WTC11 (cell line): Measurements from ENCODE around the gene GFM2. TPM values are rescaled to one million over a fixed set of nuclear protein-coding genes. Genes with fewer than 3 reads are reported as not detected.
A peak's percentile ranks its signal among the peaks of the same experiment; 100 is the strongest.

Source experiments
- ATAC-seq: fragments of 200-7000 bp; cut with Tn5 transposase; 2 replicates; pipeline ENCODE4 v1.10.0; 2021; ENCODE audit warnings: mild to moderate bottlenecking, moderate library complexity
- CTCF ChIA-PET: fragments of 300-600 bp; sonication (Branson Sonifier 250); formaldehyde crosslinking; loops from one replicate; lab custom pipeline; 2021; ENCODE audit warnings: antibody characterized with exemption; lab: Charles Lee
- POLR2A ChIA-PET: fragments of 350-600 bp; sonication (Branson Sonifier 250); formaldehyde crosslinking; loops from one replicate; lab custom pipeline; 2021; ENCODE audit warnings: antibody characterized with exemption; lab: Charles Lee
- DNase-seq: peaks from one replicate; pipeline ENCODE4 v3.0.0; 2021; ENCODE audit warnings: low spot score
- H3K27ac Mint-ChIP-seq: 2 replicates; pipeline ENCODE4 v1.8.0; 2021; ENCODE audit warnings: mixed read lengths
- H3K27me3 Mint-ChIP-seq: 2 replicates; pipeline ENCODE4 v1.8.0; 2021; ENCODE audit warnings: low read depth, mild to moderate bottlenecking, moderate library complexity, mixed read lengths
- H3K36me3 Mint-ChIP-seq: 2 replicates; pipeline ENCODE4 v1.8.0; 2021; ENCODE audit warnings: mixed read lengths
- H3K4me1 Mint-ChIP-seq: 2 replicates; pipeline ENCODE4 v1.8.0; 2022; ENCODE audit warnings: mixed read lengths
- H3K4me3 Mint-ChIP-seq: 2 replicates; pipeline ENCODE4 v1.8.0; 2021; ENCODE audit warnings: mild to moderate bottlenecking, moderate library complexity, mixed read lengths
- H3K9me3 Mint-ChIP-seq: 2 replicates; pipeline ENCODE4 v1.8.0; 2021; ENCODE audit warnings: mixed read lengths
- ARID4B ChIP-seq: sonication (generic); formaldehyde crosslinking; IDR thresholded peaks from 2 replicates; pipeline ENCODE4 v1.8.0; 2023; ENCODE audit warnings: missing genetic modification reagents, mild to moderate bottlenecking, borderline replicate concordance
- ATF1 ChIP-seq: sonication (generic); formaldehyde crosslinking; IDR thresholded peaks from 2 replicates; pipeline ENCODE4 v1.8.1; 2023; ENCODE audit warnings: mild to moderate bottlenecking, moderate library complexity, missing genetic modification reagents
- CDX4 ChIP-seq: fragments of 250-450 bp; sonication (Bioruptor Pico); IDR thresholded peaks from 2 replicates; pipeline ENCODE4 v1.9.0; 2021; ENCODE audit warnings: moderate library complexity, mild to moderate bottlenecking, inconsistent platforms, borderline replicate concordance
- E2F1 ChIP-seq: sonication (generic); formaldehyde crosslinking; IDR thresholded peaks from 2 replicates; pipeline ENCODE4 v1.8.0; 2022; ENCODE audit warnings: mild to moderate bottlenecking, missing genetic modification reagents
- FOXP1 ChIP-seq: sonication (generic); formaldehyde crosslinking; IDR thresholded peaks from 2 replicates; pipeline ENCODE4 v1.8.0; 2022; ENCODE audit warnings: missing genetic modification reagents, mild to moderate bottlenecking, moderate library complexity, borderline replicate concordance
- KAT7 ChIP-seq: sonication (generic); formaldehyde crosslinking; IDR thresholded peaks from 2 replicates; pipeline ENCODE4 v1.8.1; 2023; ENCODE audit warnings: missing genetic modification reagents, mild to moderate bottlenecking, borderline replicate concordance
- NR2C2 ChIP-seq: sonication (generic); formaldehyde crosslinking; IDR thresholded peaks from 2 replicates; pipeline ENCODE4 v1.8.0; 2022; ENCODE audit warnings: mild to moderate bottlenecking, missing genetic modification reagents
- NR3C1 ChIP-seq: sonication (generic); formaldehyde crosslinking; conservative IDR thresholded peaks from 2 replicates; pipeline ENCODE4 v1.8.1; 2023; ENCODE audit warnings: low read depth, mild to moderate bottlenecking, missing genetic modification reagents
- PRRX2 ChIP-seq: fragments of 250-450 bp; sonication (Bioruptor Pico); IDR thresholded peaks from 2 replicates; pipeline ENCODE4 v1.8.0; 2021; ENCODE audit warnings: mild to moderate bottlenecking
- RELA ChIP-seq: sonication (generic); formaldehyde crosslinking; IDR thresholded peaks from 2 replicates; pipeline ENCODE4 v1.8.1; 2022; ENCODE audit warnings: missing genetic modification reagents, mild to moderate bottlenecking, borderline replicate concordance
- SMAD4 ChIP-seq: sonication (generic); formaldehyde crosslinking; IDR thresholded peaks from 2 replicates; pipeline ENCODE4 v1.8.0; 2022; ENCODE audit warnings: mild to moderate bottlenecking, missing genetic modification reagents
- SOX15 ChIP-seq: fragments of 250-450 bp; sonication (Bioruptor Pico); IDR thresholded peaks from 2 replicates; pipeline ENCODE4 v1.9.0; 2021; ENCODE audit warnings: mild to moderate bottlenecking
- ZNF512 ChIP-seq: sonication (generic); formaldehyde crosslinking; IDR thresholded peaks from 2 replicates; pipeline ENCODE4 v1.8.1; 2022; ENCODE audit warnings: missing genetic modification reagents, borderline replicate concordance
- total RNA-seq: library from RNA; stranded (reverse); gene quantifications from 3 replicates; pipeline ENCODE4 v1.2.3, GENCODE V29; 2021
- TF ChIP-seq, protein P1 (sequence below): sonication (generic); formaldehyde crosslinking; conservative IDR thresholded peaks from 2 replicates; pipeline ENCODE4 v1.8.1; 2022; ENCODE audit warnings: mild to moderate bottlenecking, missing genetic modification reagents
- TF ChIP-seq, protein P2 (sequence below): sonication (generic); formaldehyde crosslinking; IDR thresholded peaks from 2 replicates; pipeline ENCODE4 v1.8.0; 2022; ENCODE audit warnings: mild to moderate bottlenecking, missing genetic modification reagents
- TF ChIP-seq, protein P3 (sequence below): sonication (generic); formaldehyde crosslinking; IDR thresholded peaks from 2 replicates; pipeline ENCODE4 v1.8.0; 2022; ENCODE audit warnings: mild to moderate bottlenecking, missing genetic modification reagents
- TF ChIP-seq, protein P4 (sequence below): sonication (generic); formaldehyde crosslinking; conservative IDR thresholded peaks from 2 replicates; pipeline ENCODE4 v1.8.1; 2023; ENCODE audit warnings: mild to moderate bottlenecking, low read depth, missing genetic modification reagents, moderate library complexity
- TF ChIP-seq, protein P5 (sequence below): fragments of 200-600 bp; IDR thresholded peaks from 2 replicates; pipeline ENCODE4 v1.8.0; 2022; ENCODE audit warnings: antibody characterized with exemption
- TF ChIP-seq, protein P6 (sequence below): fragments of 250-450 bp; sonication (Bioruptor Pico); IDR thresholded peaks from 2 replicates; pipeline ENCODE4 v1.9.0; 2021; ENCODE audit warnings: mild to moderate bottlenecking

The GFM2 gene
- total RNA-seq, 1 experiment from 2014 or later: 31.6 TPM

DNA sequence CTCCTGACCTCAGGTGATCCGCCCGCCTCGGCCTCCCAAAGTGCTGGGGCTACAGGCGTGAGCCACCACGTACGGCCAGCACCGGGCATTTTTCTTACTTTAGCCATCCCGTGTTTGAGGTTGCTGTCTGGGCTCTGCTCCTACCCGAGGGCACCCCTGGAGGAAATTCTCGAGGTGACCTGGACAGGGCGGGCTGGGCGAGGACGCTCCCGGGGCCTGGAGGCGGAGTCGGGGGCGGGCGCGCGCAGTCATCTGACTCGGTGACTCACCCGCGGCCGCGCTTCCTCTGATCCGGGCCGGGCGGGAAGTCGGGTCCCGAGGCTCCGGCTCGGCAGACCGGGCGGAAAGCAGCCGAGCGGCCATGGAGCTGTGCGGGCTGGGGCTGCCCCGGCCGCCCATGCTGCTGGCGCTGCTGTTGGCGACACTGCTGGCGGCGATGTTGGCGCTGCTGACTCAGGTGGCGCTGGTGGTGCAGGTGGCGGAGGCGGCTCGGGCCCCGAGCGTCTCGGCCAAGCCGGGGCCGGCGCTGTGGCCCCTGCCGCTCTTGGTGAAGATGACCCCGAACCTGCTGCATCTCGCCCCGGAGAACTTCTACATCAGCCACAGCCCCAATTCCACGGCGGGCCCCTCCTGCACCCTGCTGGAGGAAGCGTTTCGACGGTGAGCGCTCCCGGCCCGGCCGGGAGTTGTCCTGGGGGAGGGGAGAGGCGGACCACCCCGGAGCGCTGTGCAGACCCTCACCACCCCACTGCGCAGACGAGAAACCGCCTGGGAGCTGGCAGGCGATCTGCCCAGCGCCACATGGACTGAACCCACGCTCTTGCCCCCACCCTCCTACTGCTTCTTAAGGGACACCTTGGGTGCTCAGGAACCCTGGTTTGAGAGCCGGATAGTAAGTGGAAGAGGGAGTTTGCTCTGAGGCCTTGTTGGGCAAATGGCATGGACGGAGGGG lies 81.7 kb downstream of the GFM2 start, which contains the start of gene HEXB:
TSS of gene HEXB (plus strand) at position 334 of the 952 bp plus-strand sequence. CDS start at position 362, 28 bp downstream.
- peak; percentile 93 for ATAC-seq
- Mint-ChIP-seq H3K9me3 (0 out of 2 replicates have a peak, but pooled peaks cover 3% of the 10 kb centered on the region), H3K36me3 (peaks cover 9% of the 10 kb centered on the region), H3K27me3 (peaks cover 2% of the 10 kb centered on the region; the same call in 1 of the 2 replicates), H3K4me1 (peaks cover 16% of the 10 kb centered on the region), H3K4me3 (peak within 1 kb of the TSS; percentile 73), H3K27ac (no peak within 1 kb of the TSS)
- ChIA-PET POLR2A (no interaction called here), CTCF (interaction anchor here (0.7 to 1.8 kb wide), 8 partner anchors 12 to 553 kb away, joined by 3 to 8 read pairs (median 4); partner anchors contain the start of gene ANKRD31)
- DNase-seq: peak; percentile 89
- TF ChIP-seq, protein P1, sequence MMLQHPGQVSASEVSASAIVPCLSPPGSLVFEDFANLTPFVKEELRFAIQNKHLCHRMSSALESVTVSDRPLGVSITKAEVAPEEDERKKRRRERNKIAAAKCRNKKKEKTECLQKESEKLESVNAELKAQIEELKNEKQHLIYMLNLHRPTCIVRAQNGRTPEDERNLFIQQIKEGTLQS: no peak
- TF ChIP-seq ZNF512: no peak
- TF ChIP-seq RELA (CRISPR knock-in tag): no peak
- TF ChIP-seq NR2C2: no peak
- TF ChIP-seq, protein P2, sequence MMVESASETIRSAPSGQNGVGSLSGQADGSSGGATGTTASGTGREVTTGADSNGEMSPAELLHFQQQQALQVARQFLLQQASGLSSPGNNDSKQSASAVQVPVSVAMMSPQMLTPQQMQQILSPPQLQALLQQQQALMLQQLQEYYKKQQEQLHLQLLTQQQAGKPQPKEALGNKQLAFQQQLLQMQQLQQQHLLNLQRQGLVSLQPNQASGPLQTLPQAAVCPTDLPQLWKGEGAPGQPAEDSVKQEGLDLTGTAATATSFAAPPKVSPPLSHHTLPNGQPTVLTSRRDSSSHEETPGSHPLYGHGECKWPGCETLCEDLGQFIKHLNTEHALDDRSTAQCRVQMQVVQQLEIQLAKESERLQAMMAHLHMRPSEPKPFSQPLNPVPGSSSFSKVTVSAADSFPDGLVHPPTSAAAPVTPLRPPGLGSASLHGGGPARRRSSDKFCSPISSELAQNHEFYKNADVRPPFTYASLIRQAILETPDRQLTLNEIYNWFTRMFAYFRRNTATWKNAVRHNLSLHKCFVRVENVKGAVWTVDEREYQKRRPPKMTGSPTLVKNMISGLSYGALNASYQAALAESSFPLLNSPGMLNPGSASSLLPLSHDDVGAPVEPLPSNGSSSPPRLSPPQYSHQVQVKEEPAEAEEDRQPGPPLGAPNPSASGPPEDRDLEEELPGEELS (CRISPR knock-in tag): peak; percentile 34; the same call in 1 of the 2 replicates
- no peak for TF ChIP-seq CDX4 (CRISPR knock-in tag)
- TF ChIP-seq ATF1 (CRISPR knock-in tag): no peak
- no peak for TF ChIP-seq SMAD4
- no peak for TF ChIP-seq E2F1 (CRISPR knock-in tag)
- TF ChIP-seq FOXP1: no peak; the same call in 1 of the 2 replicates
- 0 out of 2 replicates have a peak, but pooled peaks have one; percentile 85 for TF ChIP-seq ARID4B
- TF ChIP-seq PRRX2 (CRISPR knock-in tag): no peak
- TF ChIP-seq, protein P3, sequence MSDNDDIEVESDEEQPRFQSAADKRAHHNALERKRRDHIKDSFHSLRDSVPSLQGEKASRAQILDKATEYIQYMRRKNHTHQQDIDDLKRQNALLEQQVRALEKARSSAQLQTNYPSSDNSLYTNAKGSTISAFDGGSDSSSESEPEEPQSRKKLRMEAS: peak; percentile 67; the same call in 1 of the 2 replicates
- no peak for TF ChIP-seq NR3C1
- TF ChIP-seq, protein P4, sequence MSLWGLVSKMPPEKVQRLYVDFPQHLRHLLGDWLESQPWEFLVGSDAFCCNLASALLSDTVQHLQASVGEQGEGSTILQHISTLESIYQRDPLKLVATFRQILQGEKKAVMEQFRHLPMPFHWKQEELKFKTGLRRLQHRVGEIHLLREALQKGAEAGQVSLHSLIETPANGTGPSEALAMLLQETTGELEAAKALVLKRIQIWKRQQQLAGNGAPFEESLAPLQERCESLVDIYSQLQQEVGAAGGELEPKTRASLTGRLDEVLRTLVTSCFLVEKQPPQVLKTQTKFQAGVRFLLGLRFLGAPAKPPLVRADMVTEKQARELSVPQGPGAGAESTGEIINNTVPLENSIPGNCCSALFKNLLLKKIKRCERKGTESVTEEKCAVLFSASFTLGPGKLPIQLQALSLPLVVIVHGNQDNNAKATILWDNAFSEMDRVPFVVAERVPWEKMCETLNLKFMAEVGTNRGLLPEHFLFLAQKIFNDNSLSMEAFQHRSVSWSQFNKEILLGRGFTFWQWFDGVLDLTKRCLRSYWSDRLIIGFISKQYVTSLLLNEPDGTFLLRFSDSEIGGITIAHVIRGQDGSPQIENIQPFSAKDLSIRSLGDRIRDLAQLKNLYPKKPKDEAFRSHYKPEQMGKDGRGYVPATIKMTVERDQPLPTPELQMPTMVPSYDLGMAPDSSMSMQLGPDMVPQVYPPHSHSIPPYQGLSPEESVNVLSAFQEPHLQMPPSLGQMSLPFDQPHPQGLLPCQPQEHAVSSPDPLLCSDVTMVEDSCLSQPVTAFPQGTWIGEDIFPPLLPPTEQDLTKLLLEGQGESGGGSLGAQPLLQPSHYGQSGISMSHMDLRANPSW (CRISPR knock-in tag): no peak
- no peak for TF ChIP-seq KAT7
- TF ChIP-seq, protein P5, sequence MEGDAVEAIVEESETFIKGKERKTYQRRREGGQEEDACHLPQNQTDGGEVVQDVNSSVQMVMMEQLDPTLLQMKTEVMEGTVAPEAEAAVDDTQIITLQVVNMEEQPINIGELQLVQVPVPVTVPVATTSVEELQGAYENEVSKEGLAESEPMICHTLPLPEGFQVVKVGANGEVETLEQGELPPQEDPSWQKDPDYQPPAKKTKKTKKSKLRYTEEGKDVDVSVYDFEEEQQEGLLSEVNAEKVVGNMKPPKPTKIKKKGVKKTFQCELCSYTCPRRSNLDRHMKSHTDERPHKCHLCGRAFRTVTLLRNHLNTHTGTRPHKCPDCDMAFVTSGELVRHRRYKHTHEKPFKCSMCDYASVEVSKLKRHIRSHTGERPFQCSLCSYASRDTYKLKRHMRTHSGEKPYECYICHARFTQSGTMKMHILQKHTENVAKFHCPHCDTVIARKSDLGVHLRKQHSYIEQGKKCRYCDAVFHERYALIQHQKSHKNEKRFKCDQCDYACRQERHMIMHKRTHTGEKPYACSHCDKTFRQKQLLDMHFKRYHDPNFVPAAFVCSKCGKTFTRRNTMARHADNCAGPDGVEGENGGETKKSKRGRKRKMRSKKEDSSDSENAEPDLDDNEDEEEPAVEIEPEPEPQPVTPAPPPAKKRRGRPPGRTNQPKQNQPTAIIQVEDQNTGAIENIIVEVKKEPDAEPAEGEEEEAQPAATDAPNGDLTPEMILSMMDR: no peak
- TF ChIP-seq SOX15 (CRISPR knock-in tag): no peak
- TF ChIP-seq, protein P6, sequence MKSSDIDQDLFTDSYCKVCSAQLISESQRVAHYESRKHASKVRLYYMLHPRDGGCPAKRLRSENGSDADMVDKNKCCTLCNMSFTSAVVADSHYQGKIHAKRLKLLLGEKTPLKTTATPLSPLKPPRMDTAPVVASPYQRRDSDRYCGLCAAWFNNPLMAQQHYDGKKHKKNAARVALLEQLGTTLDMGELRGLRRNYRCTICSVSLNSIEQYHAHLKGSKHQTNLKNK (CRISPR knock-in tag): no peak
